Natural killer cell (primary cell): ENCODE measurements around the gene NDFIP1. TPM values are rescaled to one million over a fixed set of nuclear protein-coding genes. Genes with fewer than 3 reads are reported as not detected.

Experiments
- ATAC-seq, 3 donors: fragments of 150-1000 bp in 2 of 3; fragments of 200-7000 bp in 1 of 3; cut with Tn5 transposase; 1 replicate in 1 of 3; 2 replicates in 2 of 3; pipeline ENCODE4 v1.10.0; 2021; ENCODE audit warnings: mild to moderate bottlenecking in 2 of 3, moderate library complexity in 2 of 3
- DNase-seq, 2 donors: peaks; one replicate each; pipeline versions ENCODE4 v3.0.0 to v3.0.0-alpha.2; 2013 to 2021; ENCODE audit warnings: mixed read lengths in 1 of 2
- H3K27ac ChIP-seq: one replicate; pipeline ENCODE4 v1.5.1; 2013; ENCODE audit warnings: mild to moderate bottlenecking, low read length
- H3K27me3 ChIP-seq: one replicate; pipeline ENCODE4 v1.6.1; 2013; ENCODE audit warnings: low read length; ENCODE audit not compliant: control insufficient read depth, insufficient read depth
- H3K36me3 ChIP-seq: one replicate; pipeline ENCODE4 v1.6.1; 2013; ENCODE audit warnings: low read length; ENCODE audit not compliant: control insufficient read depth, insufficient read depth
- H3K4me1 ChIP-seq: one replicate; pipeline ENCODE4 v1.6.1; 2013; ENCODE audit warnings: low read length; ENCODE audit not compliant: control insufficient read depth, insufficient read depth
- H3K4me3 ChIP-seq: one replicate; pipeline ENCODE4 v1.5.1; 2013; ENCODE audit warnings: low read length
- H3K9me3 ChIP-seq: one replicate; pipeline ENCODE4 v1.6.1; 2013; ENCODE audit warnings: low read length; ENCODE audit not compliant: control insufficient read depth, insufficient read depth
- H3K27ac Mint-ChIP-seq, 2 donors: one replicate each; pipeline ENCODE4 v1.8.0; 2022; ENCODE audit warnings: mild to moderate bottlenecking in 2 of 2, mixed read lengths in 2 of 2, moderate library complexity in 1 of 2
- H3K27me3 Mint-ChIP-seq, 2 donors: one replicate each; pipeline ENCODE4 v1.8.0; 2022; ENCODE audit warnings: low read depth in 2 of 2, mixed read lengths in 2 of 2
- H3K36me3 Mint-ChIP-seq: one replicate; pipeline ENCODE4 v1.8.0; 2022; ENCODE audit warnings: mixed read lengths
- H3K4me1 Mint-ChIP-seq, 2 donors: one replicate each; pipeline ENCODE4 v1.8.0; 2022; ENCODE audit warnings: mixed read lengths in 2 of 2
- H3K4me3 Mint-ChIP-seq: one replicate; pipeline ENCODE4 v1.8.0; 2022; ENCODE audit warnings: mild to moderate bottlenecking, moderate library complexity, mixed read lengths
- H3K9me3 Mint-ChIP-seq, 2 donors: one replicate each; pipeline ENCODE4 v1.8.0; 2022; ENCODE audit warnings: mixed read lengths in 2 of 2
- CTCF ChIP-seq: fragments of 200-600 bp; IDR thresholded peaks from one replicate; pipeline ENCODE4 v1.8.0; 2022; ENCODE audit warnings: antibody characterized with exemption
- WGBS: methylation state at CpG from one replicate; pipeline ENCODE4 v1.1.7; 2013; ENCODE audit warnings: missing lambda C conversion rate; ENCODE audit not compliant: insufficient coverage; 5-methylcytosine and 5-hydroxymethylcytosine counted together
- intact Hi-C: fragments of 100-400 bp; cut with micrococcal nuclease; formaldehyde crosslinking; loops from one replicate; pipeline ENCODE4 v1.14.2; 2022
- total RNA-seq, 4 donors: library from RNA; stranded (reverse); fragments of 120-200 nt in 1 of 4; gene quantifications; one replicate each; pipeline versions ENCODE4 v1.2.3 to v1.2.4, GENCODE V29; 2013 to 2022

Gene NDFIP1
- total RNA-seq, 3 donors from 2014 or later (not counting 1 experiment from before 2014, with no cell fraction given): 45.4 to 57.6 (median 51.7) TPM

GRCh38 chr5:142095651-142096330 lies 12.8 kb upstream of the NDFIP1 start:
- H3K9me3 Mint-ChIP-seq: no peaks in the 10 kb centered on the region
- DNase-seq (peak; percentile 31 to 94), ATAC-seq (peak; percentile 86 to 96 (median 94))
- no peak overlapping the region for H3K4me3 ChIP-seq
- H3K36me3 ChIP-seq: no peaks in the 10 kb centered on the region
- no peaks in the 10 kb centered on the region for H3K36me3 Mint-ChIP-seq
- no peaks in the 10 kb centered on the region for H3K9me3 ChIP-seq
- intact Hi-C loops: no loop called here
- H3K4me1 ChIP-seq: peaks cover 16% of the 10 kb centered on the region
- H3K27ac ChIP-seq: peak overlapping the region; percentile 52
- no peaks in the 10 kb centered on the region for H3K27me3 ChIP-seq
- no peak overlapping the region for H3K4me3 Mint-ChIP-seq
- TF ChIP-seq CTCF: no peak
- 51% methylated on average over 8 of the region's 8 CpGs for WGBS
- peaks cover 13 to 14% of the 10 kb centered on the region in 2 donors for H3K4me1 Mint-ChIP-seq
- H3K27ac Mint-ChIP-seq: peak overlapping the region; percentile 83 to 89
- H3K27me3 Mint-ChIP-seq: no peaks in the 10 kb centered on the region

GRCh38 chr5:142096382-142096781 lies 12.2 kb upstream of the NDFIP1 start:
- peak overlapping the region in 1 of 2 donors; percentile 89 for H3K27ac Mint-ChIP-seq
- H3K4me1 ChIP-seq: peaks cover 16% of the 10 kb centered on the region
- no peaks in the 10 kb centered on the region for H3K36me3 Mint-ChIP-seq

GRCh38 chr5:142097681-142098080 lies 10.9 kb upstream of the NDFIP1 start:
- H3K9me3 ChIP-seq: no peaks in the 10 kb centered on the region
- 91% methylated on average over 9 of the region's 9 CpGs for WGBS
- H3K9me3 Mint-ChIP-seq: no peaks in the 10 kb centered on the region
- peak overlapping the region in 1 of 2 donors; percentile 56 for H3K27ac Mint-ChIP-seq
- no peak for ATAC-seq
- intact Hi-C loops: no loop called here
- TF ChIP-seq CTCF: no peak
- H3K27me3 Mint-ChIP-seq: no peaks in the 10 kb centered on the region
- peak in 1 of 2 donors; percentile 43 for DNase-seq
- peaks cover 16% of the 10 kb centered on the region for H3K4me1 ChIP-seq
- H3K4me1 Mint-ChIP-seq: peaks cover 13 to 14% of the 10 kb centered on the region in 2 donors
- no peaks in the 10 kb centered on the region for H3K36me3 Mint-ChIP-seq
- H3K27me3 ChIP-seq: no peaks in the 10 kb centered on the region
- no peak overlapping the region for H3K4me3 ChIP-seq
- no peak overlapping the region for H3K4me3 Mint-ChIP-seq
- H3K27ac ChIP-seq: no peak overlapping the region
- no peaks in the 10 kb centered on the region for H3K36me3 ChIP-seq

More at GRCh38 chr5:142096382-142096781, 12.2 kb upstream of the NDFIP1 start:
- Histone ChIP-seq H3K4me3 (no peak overlapping the region), H3K36me3 (no peaks in the 10 kb centered on the region), H3K27ac (peak overlapping the region; percentile 52), H3K27me3 (no peaks in the 10 kb centered on the region), H3K9me3 (no peaks in the 10 kb centered on the region)
- Mint-ChIP-seq H3K4me3 (no peak overlapping the region), H3K9me3 (no peaks in the 10 kb centered on the region), H3K27me3 (no peaks in the 10 kb centered on the region), H3K4me1 (peaks cover 13 to 14% of the 10 kb centered on the region in 2 donors)
- intact Hi-C loops: no loop called here
- TF ChIP-seq CTCF: no peak
- ATAC-seq (no peak), DNase-seq (peak in 1 of 2 donors; percentile 70)
- 97% methylated on average over 3 of the region's 3 CpGs for WGBS

- no peak overlapping the region for H3K4me3 Mint-ChIP-seq
- Histone ChIP-seq H3K4me3 (no peak overlapping the region), H3K27ac (no peak overlapping the region), H3K27me3 (no peaks in the 10 kb centered on the region), H3K36me3 (no peaks in the 10 kb centered on the region), H3K9me3 (no peaks in the 10 kb centered on the region), H3K4me1 (peaks cover 16% of the 10 kb centered on the region)
- ATAC-seq (no peak), DNase-seq (no peak)
- H3K9me3 Mint-ChIP-seq: no peaks in the 10 kb centered on the region
- H3K36me3 Mint-ChIP-seq: no peaks in the 10 kb centered on the region
- H3K4me1 Mint-ChIP-seq: peaks cover 13 to 14% of the 10 kb centered on the region in 2 donors
- TF ChIP-seq CTCF: no peak
- H3K27ac Mint-ChIP-seq: peak overlapping the region in 1 of 2 donors; percentile 56
- 83% methylated on average over 1 of the region's 2 CpGs for whole genome bisulfite sequencing
- peaks cover 0 to 4% of the 10 kb centered on the region in 2 donors for H3K27me3 Mint-ChIP-seq
- intact Hi-C loops: no loop called here
Measured at GRCh38 chr5:142098275-142098674, 10.3 kb upstream of the NDFIP1 start.
